Measurements from ENCODE around the gene ITSN1. TPM values are rescaled to one million over a fixed set of nuclear protein-coding genes. Genes with fewer than 3 reads are reported as not detected.

The ITSN1 gene
- total and polyA plus RNA-seq, 2 experiments from 2014 or later, result 35.5 to 57.1 TPM

- DNase-seq, result no peak
- H3K4me2 ChIP-seq (ENCODE audit: unreplicated experiment), result no peak overlapping the region
- H3K9ac ChIP-seq, result no peak overlapping the region
- peaks cover 15% of the 10 kb centered on the region for H4K20me1 ChIP-seq (ENCODE audit: insufficient read depth)
- H3F3A ChIP-seq (ENCODE audit: insufficient read depth), result peaks cover 22% of the 10 kb centered on the region
- TF ChIP-seq EZH2phosphoT487 (IDR thresholded peaks at IDR 0.05; ENCODE audit: insufficient read depth, low read depth), result no peak
- TF ChIP-seq EZH2 (IDR thresholded peaks at IDR 0.05; ENCODE audit: insufficient read depth, poor library complexity, severe bottlenecking), result no peak
- H3K27ac ChIP-seq, result no peak overlapping the region
- WGBS, 2 experiments (ENCODE audit: low coverage in 1 of 2, low lambda C conversion rate in 2 of 2, missing lambda C conversion rate in 2 of 2), result 91 to 100% methylated on average over 1 of the region's 1 CpG
- no peaks in the 10 kb centered on the region for H3K9me2 ChIP-seq (ENCODE audit: insufficient read depth)
- in situ Hi-C loops (cut with MboI), result loop anchor here (10.0 kb wide), 1 partner anchor 236 kb away; no protein-coding TSS in a partner anchor
- no peaks in the 10 kb centered on the region for H3K36me3 ChIP-seq (ENCODE audit: low read depth)
- no peaks in the 10 kb centered on the region for H3K27me3 ChIP-seq (replicated peaks; ENCODE audit: insufficient read depth)
- peaks cover 21% of the 10 kb centered on the region for H3K4me1 ChIP-seq (ENCODE audit: insufficient read depth)
- H2AFZ ChIP-seq, result no peak overlapping the region
- H3K9me3 ChIP-seq (ENCODE audit: low read depth), result no peaks in the 10 kb centered on the region
- peaks cover 97% of the 10 kb centered on the region for H3K79me2 ChIP-seq (ENCODE audit: insufficient read depth)
- no peak overlapping the region for H3K4me3 ChIP-seq
Observed at GRCh38 chr21:33648555-33648954, 6.3 kb downstream of the ITSN1 start.

GRCh38 chr21:33650230-33650629, 7.9 kb downstream of the ITSN1 start:
- no peak overlapping the region for H3K4me2 ChIP-seq (ENCODE audit: unreplicated experiment)
- no peaks in the 10 kb centered on the region for H3K27me3 ChIP-seq (replicated peaks; ENCODE audit: insufficient read depth)
- TF ChIP-seq EZH2phosphoT487 (IDR thresholded peaks at IDR 0.05; ENCODE audit: insufficient read depth, low read depth) (no peak), EZH2 (IDR thresholded peaks at IDR 0.05; ENCODE audit: insufficient read depth, poor library complexity, severe bottlenecking) (no peak)
- no peak for DNase-seq
- peaks cover 16% of the 10 kb centered on the region for H3K4me1 ChIP-seq (ENCODE audit: insufficient read depth)
- no peaks in the 10 kb centered on the region for H3K9me2 ChIP-seq (ENCODE audit: insufficient read depth)
- in situ Hi-C loops (cut with MboI), result no loop called here
- H3K9me3 ChIP-seq (ENCODE audit: low read depth), result no peaks in the 10 kb centered on the region
- 82 to 87% methylated on average over 7 of the region's 7 CpGs for WGBS, 2 experiments (ENCODE audit: low coverage in 1 of 2, low lambda C conversion rate in 2 of 2, missing lambda C conversion rate in 2 of 2)
- peaks cover 5% of the 10 kb centered on the region; the same call in 1 of the 2 replicates for H3K36me3 ChIP-seq (ENCODE audit: low read depth)
- H4K20me1 ChIP-seq (ENCODE audit: insufficient read depth), result peaks cover 18% of the 10 kb centered on the region
- H3K4me3 ChIP-seq, result no peak overlapping the region
- no peak overlapping the region for H2AFZ ChIP-seq
- H3F3A ChIP-seq (ENCODE audit: insufficient read depth), result peaks cover 15% of the 10 kb centered on the region
- H3K9ac ChIP-seq, result no peak overlapping the region
- no peak overlapping the region for H3K27ac ChIP-seq
- peaks cover 100% of the 10 kb centered on the region for H3K79me2 ChIP-seq (ENCODE audit: insufficient read depth)

GRCh38 chr21:33650929-33651509, 8.7 kb downstream of the ITSN1 start:
- Histone ChIP-seq H3K79me2 (ENCODE audit: insufficient read depth) (peaks cover 100% of the 10 kb centered on the region), H4K20me1 (ENCODE audit: insufficient read depth) (peaks cover 18% of the 10 kb centered on the region), H3K4me1 (ENCODE audit: insufficient read depth) (peaks cover 16% of the 10 kb centered on the region; the same call in 1 of the 2 replicates), H2AFZ (no peak overlapping the region), H3K9ac (no peak overlapping the region), H3K4me2 (ENCODE audit: unreplicated experiment) (no peak overlapping the region), H3F3A (ENCODE audit: insufficient read depth) (peaks cover 15% of the 10 kb centered on the region), H3K27ac (no peak overlapping the region), H3K27me3 (replicated peaks; ENCODE audit: insufficient read depth) (no peaks in the 10 kb centered on the region), H3K4me3 (no peak overlapping the region), H3K9me2 (ENCODE audit: insufficient read depth) (no peaks in the 10 kb centered on the region), H3K9me3 (ENCODE audit: low read depth) (no peaks in the 10 kb centered on the region), H3K36me3 (ENCODE audit: low read depth) (peaks cover 5% of the 10 kb centered on the region; the same call in 1 of the 2 replicates)
- TF ChIP-seq EZH2phosphoT487 (IDR thresholded peaks at IDR 0.05; ENCODE audit: insufficient read depth, low read depth) (no peak), EZH2 (IDR thresholded peaks at IDR 0.05; ENCODE audit: insufficient read depth, poor library complexity, severe bottlenecking) (no peak)
- in situ Hi-C loops (cut with MboI), result no loop called here
- no peak for DNase-seq
- WGBS, 2 experiments (ENCODE audit: low coverage in 1 of 2, low lambda C conversion rate in 2 of 2, missing lambda C conversion rate in 2 of 2), result 55 to 62% methylated on average over 7 of the region's 7 CpGs

- Histone ChIP-seq H3K27ac (no peak overlapping the region), H3K27me3 (replicated peaks; ENCODE audit: insufficient read depth) (no peaks in the 10 kb centered on the region), H3K4me1 (ENCODE audit: insufficient read depth) (peaks cover 17% of the 10 kb centered on the region; the same call in 1 of the 2 replicates), H3K9me2 (ENCODE audit: insufficient read depth) (no peaks in the 10 kb centered on the region), H3K36me3 (ENCODE audit: low read depth) (peaks cover 5% of the 10 kb centered on the region; the same call in 1 of the 2 replicates), H3K4me2 (ENCODE audit: unreplicated experiment) (no peak overlapping the region), H2AFZ (no peak overlapping the region), H3K4me3 (no peak overlapping the region), H3K9ac (no peak overlapping the region), H3K79me2 (ENCODE audit: insufficient read depth) (peaks cover 100% of the 10 kb centered on the region), H4K20me1 (ENCODE audit: insufficient read depth) (peaks cover 18% of the 10 kb centered on the region), H3K9me3 (ENCODE audit: low read depth) (no peaks in the 10 kb centered on the region), H3F3A (ENCODE audit: insufficient read depth) (peaks cover 15% of the 10 kb centered on the region)
- in situ Hi-C loops (cut with MboI), result no loop called here
- TF ChIP-seq EZH2phosphoT487 (IDR thresholded peaks at IDR 0.05; ENCODE audit: insufficient read depth, low read depth) (no peak), EZH2 (IDR thresholded peaks at IDR 0.05; ENCODE audit: insufficient read depth, poor library complexity, severe bottlenecking) (no peak)
- 95 to 97% methylated on average over 8 of the region's 8 CpGs for WGBS, 2 experiments (ENCODE audit: low coverage in 1 of 2, low lambda C conversion rate in 2 of 2, missing lambda C conversion rate in 2 of 2)
- DNase-seq, result no peak
Observed at GRCh38 chr21:33651965-33652680, 9.8 kb downstream of the ITSN1 start.
